22Rv1 (cell line): ENCODE data around the gene TOX4.

Experiments used
- CTCF ChIP-seq: fragments of 450-650 bp; IDR thresholded peaks from 2 replicates; pipeline ENCODE4 v1.5.1; 2017; ENCODE audit warnings: mild to moderate bottlenecking
- ZFX ChIP-seq: fragments of 450-650 bp; IDR thresholded peaks from 2 replicates; pipeline ENCODE4 v1.6.1; 2017; ENCODE audit warnings: antibody characterized with exemption, borderline replicate concordance

- TF ChIP-seq CTCF: no peak
- no peak for TF ChIP-seq ZFX
These were observed 48.6 kb downstream of the TOX4 start for GRCh38 chr14:21525571-21525961.
